Naive B cell (primary cell): ENCODE measurements around the gene AQP12A. TPM values are rescaled to one million over a fixed set of nuclear protein-coding genes. Genes with fewer than 3 reads are reported as not detected.
"Not testable (repeated sequence)": the region's sequence is repeated elsewhere in the genome, so short reads cannot be mapped to it uniquely, and the experiment has no call there.

Experiments
- ATAC-seq, 2 donors: fragments of 150-1000 bp; cut with Tn5 transposase; 2 replicates each; pipeline ENCODE4 v1.10.0; 2021; ENCODE audit warnings: low read depth in 2 of 2, mild to moderate bottlenecking in 2 of 2, moderate library complexity in 2 of 2
- DNase-seq: peaks from one replicate; pipeline ENCODE4 v3.0.0; 2022
- H3K27ac Mint-ChIP-seq, 6 donors: one replicate each; pipeline ENCODE4 v1.8.0; 2020 to 2022; ENCODE audit warnings: mild to moderate bottlenecking in 6 of 6, mixed read lengths in 6 of 6, moderate library complexity in 5 of 6, inconsistent platforms in 2 of 6
- H3K27me3 Mint-ChIP-seq, 3 donors: one replicate each; pipeline ENCODE4 v1.8.0; 2021 to 2022; ENCODE audit warnings: mixed read lengths in 3 of 3, mild to moderate bottlenecking in 1 of 3
- H3K36me3 Mint-ChIP-seq, 2 donors: one replicate each; pipeline ENCODE4 v1.8.0; 2020 to 2022; ENCODE audit warnings: mixed read lengths in 2 of 2, inconsistent platforms in 1 of 2, mild to moderate bottlenecking in 1 of 2
- H3K4me1 Mint-ChIP-seq, 3 donors: one replicate each; pipeline ENCODE4 v1.8.0; 2020 to 2022; ENCODE audit warnings: mixed read lengths in 3 of 3, inconsistent platforms in 1 of 3, mild to moderate bottlenecking in 1 of 3, moderate library complexity in 1 of 3
- H3K4me3 Mint-ChIP-seq, 8 donors: one replicate each; pipeline ENCODE4 v1.8.0; 2020 to 2022; ENCODE audit warnings: mild to moderate bottlenecking in 8 of 8, mixed read lengths in 8 of 8, moderate library complexity in 8 of 8, inconsistent platforms in 2 of 8
- H3K9me3 Mint-ChIP-seq, 7 donors: one replicate each; pipeline ENCODE4 v1.8.0; 2020 to 2022; ENCODE audit warnings: mixed read lengths in 7 of 7, mild to moderate bottlenecking in 5 of 7, inconsistent platforms in 2 of 7, moderate library complexity in 1 of 7
- polyA plus RNA-seq, 6 donors: library from polyadenylated mRNA; unstranded; fragments of 300-500 nt; fragmentation: Illumina TruSeq; gene quantifications; one replicate each; pipeline ENCODE4 v1.2.3, GENCODE V29; 2021; ENCODE audit warnings: low read depth in 6 of 6

AQP12A gene, protein sequence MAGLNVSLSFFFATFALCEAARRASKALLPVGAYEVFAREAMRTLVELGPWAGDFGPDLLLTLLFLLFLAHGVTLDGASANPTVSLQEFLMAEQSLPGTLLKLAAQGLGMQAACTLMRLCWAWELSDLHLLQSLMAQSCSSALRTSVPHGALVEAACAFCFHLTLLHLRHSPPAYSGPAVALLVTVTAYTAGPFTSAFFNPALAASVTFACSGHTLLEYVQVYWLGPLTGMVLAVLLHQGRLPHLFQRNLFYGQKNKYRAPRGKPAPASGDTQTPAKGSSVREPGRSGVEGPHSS
- polyA plus RNA-seq, result not detected

DNA sequence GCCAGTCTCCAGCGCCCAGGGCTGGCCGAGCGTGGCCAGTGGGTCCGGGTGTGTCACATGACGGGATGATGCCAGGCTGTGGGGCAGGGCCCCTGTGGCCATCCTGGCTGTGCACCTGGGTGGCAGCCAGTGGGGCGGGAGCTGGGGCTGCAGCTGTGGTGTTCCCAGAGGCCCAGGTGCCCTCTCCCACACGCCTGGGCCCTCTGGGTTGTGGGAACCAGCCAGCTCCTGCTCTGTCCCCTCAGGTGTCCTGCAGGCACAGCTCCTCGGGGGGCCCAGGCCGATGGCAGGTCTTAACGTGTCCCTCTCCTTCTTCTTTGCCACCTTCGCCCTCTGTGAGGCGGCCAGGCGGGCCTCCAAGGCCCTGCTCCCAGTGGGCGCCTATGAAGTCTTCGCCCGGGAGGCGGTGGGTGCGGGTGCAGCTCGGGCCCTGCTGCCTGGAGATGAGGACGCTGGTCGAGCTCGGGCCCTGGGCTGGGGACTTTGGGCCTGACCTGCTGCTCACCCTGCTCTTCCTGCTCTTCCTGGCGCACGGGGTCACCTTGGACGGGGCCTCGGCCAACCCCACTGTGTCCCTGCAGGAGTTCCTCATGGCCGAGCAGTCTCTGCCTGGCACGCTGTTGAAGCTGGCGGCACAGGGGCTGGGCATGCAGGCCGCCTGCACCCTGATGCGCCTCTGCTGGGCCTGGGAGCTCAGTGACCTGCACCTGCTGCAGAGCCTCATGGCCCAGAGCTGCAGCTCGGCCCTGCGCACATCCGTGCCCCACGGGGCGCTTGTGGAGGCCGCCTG, at the start of gene AQP12A:
TSS of gene AQP12A (plus strand) at position 236 of the 790 bp plus-strand sequence. CDS start at position 284, 48 bp downstream.
- H3K27ac Mint-ChIP-seq, H3K4me3 Mint-ChIP-seq, H3K9me3 Mint-ChIP-seq, DNase-seq, H3K36me3 Mint-ChIP-seq, ATAC-seq, H3K27me3 Mint-ChIP-seq, H3K4me1 Mint-ChIP-seq: not testable (repeated sequence)

DNA sequence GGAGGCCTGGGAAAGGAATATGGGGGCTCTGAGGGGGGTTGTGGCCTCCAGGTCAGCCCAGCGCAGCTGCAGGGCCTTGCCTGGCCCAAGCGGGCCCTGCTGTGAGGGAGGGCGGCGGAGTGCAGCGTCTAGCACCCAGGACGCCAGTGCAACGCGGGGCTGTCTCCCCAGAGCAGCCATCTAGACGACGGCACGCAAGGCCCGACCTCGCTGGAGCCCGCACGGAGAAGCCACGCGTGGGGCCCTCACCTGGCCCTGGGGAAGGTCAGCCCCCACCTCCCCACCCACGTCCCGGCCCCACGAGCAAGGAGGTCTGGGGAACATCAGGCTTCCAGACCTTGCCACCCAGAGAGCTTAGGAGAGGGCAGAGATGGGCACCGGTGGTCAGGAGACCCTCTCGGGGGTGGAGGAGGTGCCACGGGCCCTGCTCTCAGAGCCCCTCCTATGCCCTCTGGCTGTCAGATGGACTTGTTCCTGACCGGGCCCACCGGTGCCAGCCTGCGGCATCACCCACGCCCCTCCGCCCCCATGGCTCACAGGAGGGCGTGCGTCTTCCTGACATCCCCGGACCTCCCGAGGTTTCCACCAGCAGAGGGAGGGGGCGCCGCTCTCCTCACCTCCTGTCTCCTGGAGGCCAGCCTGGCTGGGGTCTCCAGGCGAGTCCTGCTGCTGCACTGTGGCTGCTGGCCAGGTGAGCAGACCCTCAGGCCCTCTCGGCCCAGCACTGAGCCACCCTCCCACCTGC, 49.4 kb upstream of the AQP12A start:
- H3K4me3 Mint-ChIP-seq, result no peak overlapping the region
- DNase-seq (no peak), ATAC-seq (no peak)
- H3K9me3 Mint-ChIP-seq, result no peaks in the 10 kb centered on the region
- H3K27me3 Mint-ChIP-seq, result peaks cover 0 to 14% (median 7%) of the 10 kb centered on the region in 3 donors
- no peaks in the 10 kb centered on the region for H3K36me3 Mint-ChIP-seq
- peaks cover 0 to 5% (median 0%) of the 10 kb centered on the region in 3 donors for H3K4me1 Mint-ChIP-seq
- no peak overlapping the region for H3K27ac Mint-ChIP-seq

DNA sequence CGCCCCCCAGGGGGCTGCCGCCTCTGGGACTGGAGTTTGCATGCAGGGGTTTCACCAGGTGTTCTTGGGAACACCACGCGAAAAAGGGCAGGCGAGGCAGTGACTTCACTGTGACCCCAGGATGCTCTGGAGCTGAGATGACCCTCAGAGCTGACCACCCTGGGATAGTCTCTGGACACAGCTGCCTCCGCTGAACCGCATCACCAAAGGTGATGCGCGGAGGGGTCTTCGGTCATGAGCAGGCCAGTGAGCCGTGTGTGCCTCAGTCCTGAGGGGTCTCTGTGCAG, 48.9 kb upstream of the AQP12A start:
- Mint-ChIP-seq H3K27ac (no peak overlapping the region), H3K36me3 (no peaks in the 10 kb centered on the region), H3K4me1 (peaks cover 0 to 5% (median 0%) of the 10 kb centered on the region in 3 donors), H3K4me3 (no peak overlapping the region), H3K27me3 (peaks cover 0 to 19% (median 12%) of the 10 kb centered on the region in 3 donors), H3K9me3 (no peaks in the 10 kb centered on the region)
- DNase-seq (no peak), ATAC-seq (no peak)

DNA sequence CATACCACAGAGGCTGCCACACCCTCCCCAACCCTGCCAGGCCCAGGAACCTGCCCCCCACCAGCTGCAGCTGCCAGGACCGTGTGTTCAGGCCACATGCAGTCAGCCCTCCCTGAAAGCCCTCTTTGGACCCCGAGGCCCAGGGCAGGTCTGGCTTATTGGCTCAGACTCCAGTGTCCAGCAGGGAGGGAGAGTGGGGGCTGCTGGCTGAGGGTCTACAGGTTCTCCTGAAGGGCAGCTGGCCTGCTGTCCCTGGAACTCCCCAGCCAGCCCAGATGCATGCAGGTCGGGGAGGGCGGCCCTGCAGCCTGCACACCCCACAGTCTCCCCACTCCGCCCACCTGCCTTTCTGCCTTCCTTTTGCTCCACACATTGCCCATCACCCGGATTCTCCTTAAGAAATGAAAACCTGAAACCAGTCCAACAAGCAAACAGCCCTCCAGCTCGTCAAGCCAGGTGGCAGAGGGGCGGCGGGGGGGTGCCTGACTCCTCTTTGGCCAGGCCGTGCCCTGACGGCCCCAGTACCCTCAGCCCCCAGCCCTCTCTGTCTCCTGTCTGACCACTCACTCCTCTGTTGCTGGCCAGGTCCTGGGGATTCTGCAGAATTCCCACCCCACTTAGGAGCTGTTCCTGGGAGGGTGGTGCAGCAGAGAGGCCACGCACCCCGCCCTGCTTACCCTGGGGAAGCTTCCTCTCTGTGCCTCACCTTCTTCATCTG, 48.4 kb upstream of the AQP12A start:
- no peak overlapping the region for H3K4me3 Mint-ChIP-seq
- peaks cover 0 to 1% (median 0%) of the 10 kb centered on the region in 3 donors for H3K4me1 Mint-ChIP-seq
- H3K27ac Mint-ChIP-seq, result no peak overlapping the region
- peaks cover 0 to 24% (median 17%) of the 10 kb centered on the region in 3 donors for H3K27me3 Mint-ChIP-seq
- DNase-seq (no peak), ATAC-seq (no peak)
- no peaks in the 10 kb centered on the region for H3K36me3 Mint-ChIP-seq
- no peaks in the 10 kb centered on the region for H3K9me3 Mint-ChIP-seq

DNA sequence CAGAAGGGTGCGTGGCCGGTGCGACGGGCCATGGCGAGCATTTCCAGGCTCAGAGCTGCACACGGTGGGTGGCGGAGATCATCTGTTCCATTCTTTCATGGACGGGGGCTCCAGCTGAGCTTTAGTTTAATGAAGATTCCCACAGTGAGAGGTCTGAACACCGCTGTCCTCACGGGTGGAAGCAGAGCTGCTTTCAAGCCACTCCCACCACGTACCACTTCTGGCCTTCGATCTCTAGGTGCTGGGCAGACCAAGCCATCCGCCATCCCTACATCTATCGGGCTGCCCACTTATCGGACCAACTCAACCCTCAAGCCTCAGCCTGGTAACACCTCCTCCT, 47.9 kb upstream of the AQP12A start:
- DNase-seq (no peak), ATAC-seq (no peak)
- Mint-ChIP-seq H3K4me3 (no peak overlapping the region), H3K27ac (no peak overlapping the region), H3K36me3 (no peaks in the 10 kb centered on the region), H3K27me3 (peaks cover 5 to 29% (median 22%) of the 10 kb centered on the region in 3 donors), H3K9me3 (no peaks in the 10 kb centered on the region), H3K4me1 (no peaks in the 10 kb centered on the region)

DNA sequence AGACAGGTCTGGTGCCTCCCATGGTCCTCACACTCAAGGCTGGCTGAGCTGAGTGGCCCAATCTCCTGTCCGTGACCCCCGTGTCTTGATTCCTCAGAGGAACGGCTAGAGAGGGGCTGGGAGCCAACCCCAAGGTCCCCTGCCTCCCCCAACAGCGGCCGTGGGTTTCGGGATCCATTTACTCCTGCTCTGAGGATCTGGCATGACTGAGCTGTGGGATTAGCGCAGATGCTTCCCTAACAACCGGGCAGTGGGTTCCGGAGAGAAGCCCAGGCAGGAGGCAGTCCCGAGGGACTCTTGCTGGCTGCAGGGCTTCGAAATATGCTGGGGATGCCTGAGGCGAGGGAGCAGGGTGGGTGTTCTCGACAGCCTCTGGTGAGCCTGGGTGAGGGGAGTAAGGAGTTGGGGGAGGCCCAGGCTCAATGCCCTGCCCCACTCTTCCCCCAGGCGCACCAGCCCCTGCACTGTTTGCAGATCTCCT, 47.5 kb upstream of the AQP12A start:
- no peak overlapping the region for H3K4me3 Mint-ChIP-seq
- no peaks in the 10 kb centered on the region for H3K9me3 Mint-ChIP-seq
- no peak for DNase-seq
- no peak overlapping the region for H3K27ac Mint-ChIP-seq
- no peaks in the 10 kb centered on the region for H3K4me1 Mint-ChIP-seq
- H3K36me3 Mint-ChIP-seq, result no peaks in the 10 kb centered on the region
- no peak for ATAC-seq
- peaks cover 8 to 34% (median 24%) of the 10 kb centered on the region in 3 donors for H3K27me3 Mint-ChIP-seq

DNA sequence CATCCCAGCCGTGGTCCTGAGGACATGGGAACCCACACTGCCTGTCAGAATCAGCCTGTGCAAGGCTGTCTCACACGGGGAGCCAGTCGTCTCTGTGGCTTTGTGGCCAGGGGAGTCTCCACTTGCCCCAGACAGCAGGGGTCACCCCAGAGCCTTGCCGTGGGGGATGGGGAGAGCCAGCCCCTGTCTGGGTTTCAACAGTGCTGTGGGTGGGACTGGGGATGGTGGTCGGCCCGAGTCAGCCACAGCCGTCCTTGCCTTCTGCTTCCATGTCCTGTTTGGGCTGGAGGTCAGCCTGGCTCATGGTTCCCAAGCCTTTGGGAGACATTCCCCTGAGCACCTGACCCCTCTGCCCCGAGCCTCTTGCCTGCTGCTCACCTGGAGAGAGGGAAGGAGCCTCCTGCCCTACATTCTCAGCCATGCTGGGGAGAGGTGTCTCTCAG, 46.8 kb upstream of the AQP12A start:
- Mint-ChIP-seq H3K4me3 (no peak overlapping the region), H3K36me3 (no peaks in the 10 kb centered on the region), H3K27me3 (peaks cover 10 to 40% (median 24%) of the 10 kb centered on the region in 3 donors), H3K27ac (no peak overlapping the region), H3K4me1 (no peaks in the 10 kb centered on the region), H3K9me3 (no peaks in the 10 kb centered on the region)
- DNase-seq (no peak), ATAC-seq (no peak)

DNA sequence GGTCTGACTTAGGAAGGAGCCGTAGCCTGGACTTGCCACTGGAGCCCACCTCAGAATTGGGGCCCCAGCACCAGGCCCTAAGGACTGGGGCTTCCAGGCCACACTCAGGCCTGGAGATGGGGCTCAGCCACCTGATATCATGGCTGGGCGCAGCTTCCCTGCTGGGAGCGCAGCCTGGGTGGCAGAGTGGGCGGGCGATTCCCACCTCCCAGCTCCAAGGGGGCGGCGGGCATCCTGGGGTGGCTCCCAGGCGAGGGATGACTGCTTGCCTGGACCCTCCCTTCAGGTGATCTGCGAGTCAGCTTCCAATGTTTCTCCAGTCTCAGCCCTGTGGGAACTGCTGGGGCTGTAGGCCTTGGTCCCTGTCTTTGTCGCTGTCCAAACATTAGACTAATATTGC, 46.3 kb upstream of the AQP12A start:
- Mint-ChIP-seq H3K36me3 (no peaks in the 10 kb centered on the region), H3K9me3 (no peaks in the 10 kb centered on the region), H3K4me1 (no peaks in the 10 kb centered on the region), H3K27me3 (peaks cover 10 to 45% (median 27%) of the 10 kb centered on the region in 3 donors), H3K27ac (no peak overlapping the region), H3K4me3 (no peak overlapping the region)
- DNase-seq (no peak), ATAC-seq (no peak)

DNA sequence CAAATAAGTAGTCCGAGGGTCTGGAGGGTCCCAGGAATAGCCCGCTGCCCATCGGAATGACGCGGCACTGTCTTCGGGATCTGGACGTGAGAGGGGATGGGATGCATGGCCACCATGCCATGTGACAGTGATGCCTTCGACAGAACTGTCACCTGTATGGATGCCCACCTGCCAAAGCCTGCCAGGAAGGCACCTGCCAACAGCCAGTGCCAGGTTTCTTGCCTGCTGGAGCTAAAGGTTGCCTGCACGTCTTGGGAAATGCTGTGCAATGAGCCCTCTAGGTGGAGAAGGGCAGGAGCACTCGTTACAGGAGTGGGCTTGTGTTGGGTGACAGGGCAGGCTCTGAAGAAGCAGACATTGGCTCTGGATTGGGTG, 45.9 kb upstream of the AQP12A start:
- peak overlapping the region in 2 of 6 donors; percentile 57 to 80 for H3K27ac Mint-ChIP-seq
- H3K4me1 Mint-ChIP-seq, result no peaks in the 10 kb centered on the region

DNA sequence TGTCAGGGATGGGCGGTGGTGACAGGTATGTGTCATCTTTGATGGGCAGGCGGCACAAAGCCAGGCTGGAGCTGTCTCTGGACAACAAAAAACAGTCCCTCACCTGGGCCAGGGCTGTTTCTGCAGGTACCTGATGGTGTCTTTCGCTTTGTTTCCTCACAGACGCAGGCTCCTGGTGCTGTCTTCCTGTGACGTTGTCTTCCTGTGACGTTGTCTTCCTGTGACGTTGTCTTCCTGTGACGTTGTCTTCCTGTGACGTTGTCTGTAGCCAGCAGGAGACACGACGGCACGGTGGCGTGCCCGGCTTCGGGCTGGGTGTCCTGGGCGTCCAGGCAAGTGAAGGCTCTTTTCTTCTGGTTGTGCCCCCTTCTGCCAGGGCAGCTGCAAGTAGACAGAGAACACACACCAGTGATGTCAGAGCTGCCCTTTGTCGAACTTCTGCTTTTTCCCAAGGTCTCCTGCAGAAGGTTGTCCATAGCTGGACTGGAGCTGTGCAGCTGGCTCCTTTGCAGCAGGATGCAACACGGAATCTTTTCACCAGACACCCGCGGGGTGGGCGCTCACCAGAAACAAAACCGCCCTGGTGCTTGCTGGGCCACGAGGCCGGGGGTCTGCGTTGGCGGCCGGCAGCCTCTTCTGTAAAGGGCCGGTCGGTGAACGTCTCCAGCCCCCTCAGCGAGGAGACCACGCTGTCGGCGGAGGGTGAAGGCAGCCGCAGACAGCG, 45.3 kb upstream of the AQP12A start:
- Mint-ChIP-seq H3K9me3 (peaks cover 0 to under 1% (median 0%) of the 10 kb centered on the region in 7 donors), H3K27me3 (peaks cover 14 to 55% (median 37%) of the 10 kb centered on the region in 3 donors), H3K36me3 (no peaks in the 10 kb centered on the region), H3K4me1 (no peaks in the 10 kb centered on the region), H3K27ac (peak overlapping the region in 2 of 6 donors; percentile 75 to 80), H3K4me3 (no peak overlapping the region)
- no peak for ATAC-seq
- no peak for DNase-seq

More for the DNA sequence above, 45.9 kb upstream of the AQP12A start:
- ATAC-seq (no peak), DNase-seq (no peak)
- Mint-ChIP-seq H3K36me3 (no peaks in the 10 kb centered on the region), H3K9me3 (no peaks in the 10 kb centered on the region), H3K27me3 (peaks cover 11 to 50% (median 32%) of the 10 kb centered on the region in 3 donors), H3K4me3 (no peak overlapping the region)

DNA sequence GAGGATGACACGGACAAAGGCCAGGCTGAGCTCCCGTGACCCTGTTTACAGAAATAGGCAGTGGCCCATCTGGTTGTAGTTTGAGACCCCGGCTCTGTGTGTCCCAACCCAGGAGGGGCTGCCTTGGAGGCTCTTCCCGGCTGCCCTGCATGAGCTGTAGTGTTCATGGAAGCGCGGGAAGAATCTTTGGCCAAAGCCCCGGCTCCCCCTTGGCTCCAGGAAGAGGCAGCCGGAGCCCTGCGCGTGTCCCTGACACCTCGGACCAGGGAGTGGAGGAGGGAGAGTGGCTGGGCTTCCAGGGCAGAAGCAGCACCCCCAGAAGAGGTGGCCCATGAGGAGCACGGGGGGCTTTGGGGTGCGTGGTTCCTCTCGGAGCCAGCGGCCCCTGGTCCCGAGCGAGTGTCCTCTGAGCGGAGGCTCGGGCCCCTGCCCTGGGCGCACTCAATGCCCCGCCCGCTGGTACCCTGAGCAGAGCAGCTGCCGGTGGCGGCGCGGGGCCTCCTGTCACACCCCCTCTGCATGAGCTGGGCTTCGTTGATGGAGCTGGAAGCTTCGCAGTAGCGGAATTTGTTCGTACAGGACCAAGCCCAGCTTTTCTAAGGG, 44.7 kb upstream of the AQP12A start:
- Mint-ChIP-seq H3K9me3 (peaks cover 0 to 5% (median 3%) of the 10 kb centered on the region in 7 donors), H3K4me3 (no peak overlapping the region), H3K36me3 (no peaks in the 10 kb centered on the region), H3K4me1 (no peaks in the 10 kb centered on the region), H3K27ac (no peak overlapping the region), H3K27me3 (peaks cover 19 to 58% (median 43%) of the 10 kb centered on the region in 3 donors)
- ATAC-seq (no peak), DNase-seq (no peak)

DNA sequence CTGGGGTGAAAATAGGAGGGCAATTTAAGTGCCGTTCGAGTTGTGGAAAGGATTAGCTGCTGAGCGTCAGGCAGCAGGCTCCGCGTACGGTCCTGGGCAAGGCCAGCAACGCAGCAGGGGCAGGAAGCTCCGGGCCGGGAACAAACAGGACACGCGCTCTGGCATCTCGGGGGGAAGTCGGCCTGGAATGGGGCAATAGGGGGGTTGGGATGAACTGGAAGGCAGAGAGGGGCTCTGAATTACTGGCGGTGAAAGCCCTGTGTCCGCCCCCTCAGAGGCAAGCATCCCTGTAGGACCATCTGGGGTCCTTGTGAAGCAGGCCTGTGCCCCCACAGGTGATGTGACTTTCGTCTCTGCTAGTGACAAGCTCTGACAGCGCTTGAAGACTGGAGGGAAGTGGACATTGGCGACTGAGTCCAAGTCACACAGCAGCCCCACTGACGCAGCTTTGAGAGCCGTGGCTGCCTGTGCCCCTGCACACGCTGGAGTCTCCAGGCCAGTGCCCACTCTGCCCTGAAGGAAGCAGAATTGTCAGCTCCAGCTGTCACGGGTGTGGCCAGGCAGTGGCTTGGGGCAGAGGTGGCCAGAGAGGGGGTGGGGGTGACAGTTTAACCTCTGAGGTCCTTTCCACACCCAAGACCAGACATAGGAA, 44.0 kb upstream of the AQP12A start:
- ATAC-seq (no peak), DNase-seq (no peak)
- H3K9me3 Mint-ChIP-seq, result peaks cover 0 to 5% (median 3%) of the 10 kb centered on the region in 7 donors
- no peak overlapping the region for H3K4me3 Mint-ChIP-seq
- no peaks in the 10 kb centered on the region for H3K36me3 Mint-ChIP-seq
- H3K27me3 Mint-ChIP-seq, result peaks cover 23 to 64% (median 47%) of the 10 kb centered on the region in 3 donors
- H3K27ac Mint-ChIP-seq, result no peak overlapping the region
- H3K4me1 Mint-ChIP-seq, result no peaks in the 10 kb centered on the region
